Mucosa of descending colon (tissue), 3 donors: ENCODE measurements around the gene MTA1. TPM values are rescaled to one million over a fixed set of nuclear protein-coding genes. Genes with fewer than 3 reads are reported as not detected.
A peak's percentile ranks its signal among the peaks of the same experiment; 100 is the strongest.

ENCODE experiments used
- ATAC-seq: fragments of 200-7000 bp; cut with Tn5 transposase; one replicate; pipeline ENCODE4 v1.9.1; 2020; ENCODE audit warnings: mild to moderate bottlenecking, moderate library complexity
- DNase-seq, 3 donors: peaks; one replicate each; pipeline ENCODE4 v3.0.0-alpha.2; 2020
- H3K36me3 ChIP-seq: fragments of 200-600 bp; one replicate; pipeline ENCODE4 v1.8.0; 2021; ENCODE audit warnings: low read depth, mild to moderate bottlenecking
- H3K4me1 ChIP-seq: fragments of 200-600 bp; one replicate; pipeline ENCODE4 v1.8.0; 2021; ENCODE audit warnings: low read depth, mild to moderate bottlenecking
- H3K4me3 ChIP-seq: fragments of 200-600 bp; one replicate; pipeline ENCODE4 v1.8.0; 2021; ENCODE audit warnings: mild to moderate bottlenecking
- H3K9me3 ChIP-seq: fragments of 200-600 bp; one replicate; pipeline ENCODE4 v1.8.0; 2021; ENCODE audit warnings: mild to moderate bottlenecking
- CTCF ChIP-seq: fragments of 200-600 bp; IDR thresholded peaks from one replicate; pipeline ENCODE4 v1.8.0; 2022; ENCODE audit warnings: antibody characterized with exemption, mild to moderate bottlenecking
- intact Hi-C, 2 donors: fragments of 100-400 bp; cut with DNase I in 1 of 2; cut with micrococcal nuclease in 1 of 2; formaldehyde crosslinking; loops; one replicate each; pipeline versions ENCODE4 v1.11.0 to v1.11.1; 2022; cut with DNase I, micrococcal nuclease
- total RNA-seq, 3 donors: library from RNA; stranded (reverse); fragmentation: NEBNext Ultra II Directional in 2 of 3; extraction: Animal tissue kit (Norgen Biotek cat#: 25700) in 2 of 3; gene quantifications; one replicate each; pipeline versions ENCODE4 v1.2.1 to v1.2.4, GENCODE V29; 2021 to 2023
- donor health status: DM: no; HTN: no; CAD: no; lungs with moderate emphysema.
- donor health status: DM: no; HTN: no; CAD: no.
- donor health status: DM: no; HTN: yes; CAD: no.

MTA1 gene
- total RNA-seq, 3 donors from 2014 or later, result 76.4 to 105 (median 79.7) TPM

DNA sequence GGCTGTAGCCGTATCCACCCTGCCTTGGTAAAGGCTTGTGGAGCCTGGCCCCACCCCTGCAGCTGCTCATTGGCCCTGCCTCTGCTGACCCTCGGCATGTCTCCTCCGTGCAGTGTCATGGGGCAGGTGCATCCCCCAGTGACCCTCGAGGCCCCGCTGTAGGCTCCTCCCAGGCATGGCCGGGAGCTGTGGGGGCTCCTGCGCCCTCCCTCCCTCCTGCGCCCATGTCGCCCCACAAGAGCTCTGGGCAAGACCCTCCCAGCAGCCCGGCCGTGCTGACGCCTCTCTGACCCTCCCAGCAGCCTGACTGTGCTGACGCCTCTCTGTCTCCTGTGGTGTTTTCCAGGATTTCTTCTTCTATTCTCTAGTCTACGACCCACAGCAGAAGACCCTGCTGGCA, 34.2 kb downstream of the MTA1 start:
- no peak for ATAC-seq
- H3K4me3 ChIP-seq, result no peak overlapping the region
- DNase-seq, result peak in 1 of 3 donors; percentile 32
- no peaks in the 10 kb centered on the region for H3K4me1 ChIP-seq
- intact Hi-C loops, result no loop called here
- no peaks in the 10 kb centered on the region for H3K36me3 ChIP-seq
- no peaks in the 10 kb centered on the region for H3K9me3 ChIP-seq
- TF ChIP-seq CTCF, result no peak

GRCh38 chr14:105455086-105455640, 35.5 kb downstream of the MTA1 start:
- ATAC-seq (no peak), DNase-seq (peak in 1 of 3 donors; percentile 12)
- Histone ChIP-seq H3K4me1 (no peaks in the 10 kb centered on the region), H3K36me3 (no peaks in the 10 kb centered on the region), H3K4me3 (no peak overlapping the region), H3K9me3 (no peaks in the 10 kb centered on the region)
- TF ChIP-seq CTCF, result no peak
- intact Hi-C loops, result no loop called here

GRCh38 chr14:105455766-105456660, 36.4 kb downstream of the MTA1 start:
- H3K9me3 ChIP-seq, result no peaks in the 10 kb centered on the region
- DNase-seq (peak in 1 of 3 donors; percentile 29), ATAC-seq (peak; percentile 28)
- no peaks in the 10 kb centered on the region for H3K4me1 ChIP-seq
- TF ChIP-seq CTCF, result no peak
- no peak overlapping the region for H3K4me3 ChIP-seq
- no peaks in the 10 kb centered on the region for H3K36me3 ChIP-seq
- intact Hi-C loops, result no loop called here

DNA sequence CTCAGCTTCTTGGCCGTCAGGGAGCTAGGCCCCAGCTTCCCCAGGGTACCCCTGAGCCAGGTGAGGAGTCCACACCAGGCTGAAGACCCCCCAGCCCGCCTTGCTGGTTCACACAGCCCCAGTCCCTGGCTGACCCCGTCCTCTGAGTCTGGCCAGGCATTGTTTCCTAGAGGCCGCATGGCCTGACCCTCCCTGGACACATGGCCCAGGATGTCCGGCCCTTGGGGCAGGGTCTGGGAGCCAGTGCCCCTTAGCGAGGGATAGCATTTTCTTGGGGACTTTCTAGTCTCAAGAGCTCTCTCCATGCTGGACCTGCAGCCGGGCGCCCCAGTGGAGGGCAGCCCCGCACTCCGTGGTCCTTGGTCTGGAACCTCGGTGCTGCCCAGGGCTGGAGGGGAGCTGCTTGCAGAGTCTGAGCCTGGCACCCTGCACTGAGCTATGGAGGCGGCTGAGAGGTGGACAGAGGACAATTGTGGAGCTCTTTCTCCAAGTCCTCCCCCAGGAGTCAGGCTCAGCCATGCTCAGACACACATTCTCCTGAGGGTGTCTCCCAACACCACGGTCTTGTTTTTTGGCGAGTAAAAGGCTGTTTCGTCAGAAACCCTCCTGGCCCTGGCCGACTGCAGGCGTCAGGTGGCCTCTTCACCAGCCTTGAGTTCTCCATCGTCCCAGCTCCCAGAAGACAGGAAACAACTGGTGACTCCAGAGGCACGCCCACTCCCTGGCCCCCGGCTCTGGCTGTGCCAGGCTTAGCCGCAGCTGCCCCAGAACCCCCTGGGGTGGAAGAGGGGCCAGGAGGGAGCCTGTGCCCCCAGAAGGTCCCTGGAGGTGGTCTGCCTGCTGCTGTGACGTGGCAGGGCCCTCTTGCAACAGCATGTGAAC, 37.4 kb downstream of the MTA1 start:
- Histone ChIP-seq H3K36me3 (no peaks in the 10 kb centered on the region), H3K4me3 (no peak overlapping the region), H3K9me3 (no peaks in the 10 kb centered on the region), H3K4me1 (no peaks in the 10 kb centered on the region)
- intact Hi-C loops, result no loop called here
- no peak for TF ChIP-seq CTCF
- DNase-seq (no peak), ATAC-seq (peak; percentile 8)

DNA sequence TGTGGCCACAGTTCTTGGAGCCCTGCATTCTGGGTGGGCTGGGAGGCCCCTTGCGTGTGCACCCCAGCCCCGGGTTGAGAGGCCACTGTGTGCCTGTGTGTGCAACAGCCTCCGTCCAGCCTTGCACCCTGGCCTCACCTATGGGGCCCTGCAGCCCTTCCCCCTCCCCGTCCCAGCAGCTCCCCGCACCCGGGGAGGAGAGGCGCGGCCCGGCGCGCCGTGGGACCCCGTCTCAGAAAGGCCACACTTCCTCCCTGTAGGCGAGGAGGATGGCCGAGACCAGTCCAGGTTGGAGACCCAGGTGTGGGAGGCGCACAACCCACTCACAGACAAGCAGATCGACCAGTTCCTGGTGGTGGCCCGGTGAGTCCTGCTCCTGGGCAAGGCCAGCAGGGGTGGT, 38.4 kb downstream of the MTA1 start:
- Histone ChIP-seq H3K36me3 (no peaks in the 10 kb centered on the region), H3K4me3 (no peak overlapping the region), H3K4me1 (no peaks in the 10 kb centered on the region), H3K9me3 (no peaks in the 10 kb centered on the region)
- intact Hi-C loops, result no loop called here
- TF ChIP-seq CTCF, result no peak
- ATAC-seq (no peak), DNase-seq (no peak)
